Neural progenitor cell (in vitro differentiated cells): ENCODE data around the gene NFATC1.

Source experiments
- EZH2 ChIP-seq: fragments of 200-600 bp; sonication (generic); IDR thresholded peaks from 2 replicates; pipeline ENCODE4 v1.6.1; 2017; ENCODE audit warnings: antibody characterized with exemption, mild to moderate bottlenecking, moderate library complexity
- EZH2phosphoT487 ChIP-seq: fragments of 200-600 bp; sonication (generic); IDR thresholded peaks from 2 replicates; pipeline ENCODE4 v1.6.1; 2017; ENCODE audit warnings: antibody characterized with exemption
- TF ChIP-seq, protein P1 (sequence below): fragments of 200-600 bp; sonication (generic); IDR thresholded peaks from 2 replicates; pipeline ENCODE4 v1.5.1; 2017; ENCODE audit warnings: antibody characterized with exemption, mild to moderate bottlenecking

DNA sequence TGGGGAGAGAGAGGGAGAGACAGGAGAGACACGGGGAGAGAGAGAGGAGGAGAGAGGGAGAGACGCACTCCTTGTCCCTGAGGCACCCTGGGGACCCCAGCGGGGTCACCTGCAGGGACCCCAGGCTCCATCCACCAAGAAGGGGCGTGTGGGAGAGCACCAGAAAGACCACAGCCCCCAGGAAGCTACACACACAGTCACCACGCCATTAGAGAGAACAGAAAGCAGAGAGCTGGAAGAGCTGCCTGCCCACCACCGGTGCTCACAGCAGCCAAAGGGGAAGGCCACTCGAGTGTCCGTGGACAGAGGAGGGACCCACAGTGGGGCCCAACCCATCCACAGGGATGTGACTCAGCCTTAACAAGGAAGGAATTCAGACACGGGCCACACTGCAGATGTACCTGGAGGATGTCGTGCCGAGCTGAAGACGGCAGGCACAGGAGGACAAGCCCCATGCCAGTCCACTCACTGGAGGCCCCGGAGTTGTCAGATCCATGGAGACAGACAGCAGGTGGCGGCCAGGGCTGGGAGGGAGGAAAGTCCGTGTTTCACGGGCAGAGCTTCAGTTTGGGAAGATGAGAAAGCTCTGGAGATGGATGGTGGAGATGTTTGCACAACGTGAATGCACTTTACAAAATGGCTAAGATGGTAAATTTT is 11.5 kb upstream of the NFATC1 start:
- TF ChIP-seq, protein P1, sequence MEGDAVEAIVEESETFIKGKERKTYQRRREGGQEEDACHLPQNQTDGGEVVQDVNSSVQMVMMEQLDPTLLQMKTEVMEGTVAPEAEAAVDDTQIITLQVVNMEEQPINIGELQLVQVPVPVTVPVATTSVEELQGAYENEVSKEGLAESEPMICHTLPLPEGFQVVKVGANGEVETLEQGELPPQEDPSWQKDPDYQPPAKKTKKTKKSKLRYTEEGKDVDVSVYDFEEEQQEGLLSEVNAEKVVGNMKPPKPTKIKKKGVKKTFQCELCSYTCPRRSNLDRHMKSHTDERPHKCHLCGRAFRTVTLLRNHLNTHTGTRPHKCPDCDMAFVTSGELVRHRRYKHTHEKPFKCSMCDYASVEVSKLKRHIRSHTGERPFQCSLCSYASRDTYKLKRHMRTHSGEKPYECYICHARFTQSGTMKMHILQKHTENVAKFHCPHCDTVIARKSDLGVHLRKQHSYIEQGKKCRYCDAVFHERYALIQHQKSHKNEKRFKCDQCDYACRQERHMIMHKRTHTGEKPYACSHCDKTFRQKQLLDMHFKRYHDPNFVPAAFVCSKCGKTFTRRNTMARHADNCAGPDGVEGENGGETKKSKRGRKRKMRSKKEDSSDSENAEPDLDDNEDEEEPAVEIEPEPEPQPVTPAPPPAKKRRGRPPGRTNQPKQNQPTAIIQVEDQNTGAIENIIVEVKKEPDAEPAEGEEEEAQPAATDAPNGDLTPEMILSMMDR: no peak
- no peak for TF ChIP-seq EZH2phosphoT487
- TF ChIP-seq EZH2: no peak
